ENCODE measurements around the gene CUL5.

GRCh38 chr11:108112057-108112456 is 103.4 kb downstream of the CUL5 start:
- TF ChIP-seq POLR2A (IDR thresholded peaks at IDR 0.05; ENCODE audit: low read length) (no peak), GATA1 (IDR thresholded peaks at IDR 0.05; ENCODE audit: low read depth, low read length) (no peak)
